ENCODE data around the gene CALD1.

DNA sequence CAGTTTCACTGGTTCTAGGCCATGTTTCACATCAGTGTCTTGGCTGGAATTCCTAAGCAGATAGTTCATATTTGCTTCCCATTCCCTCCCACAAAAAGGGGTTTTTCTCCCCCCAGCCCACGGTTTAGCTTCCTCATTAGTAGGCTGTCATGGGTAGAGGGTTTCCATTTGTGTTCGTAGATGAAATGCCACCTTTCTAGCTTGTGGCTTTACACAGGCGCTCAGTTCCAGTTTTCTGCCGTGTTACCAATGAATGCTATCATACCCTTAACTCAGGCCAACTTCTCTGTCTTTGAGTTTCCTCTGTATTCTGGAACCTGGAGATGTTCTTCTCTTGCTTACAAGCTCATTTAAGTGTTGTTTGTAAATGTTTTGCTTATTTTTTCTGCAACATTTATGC lies 26.8 kb downstream of the CALD1 start:
- TF ChIP-seq ZNF565 (CRISPR knock-in tag; conservative IDR thresholded peaks at IDR 0.05; ENCODE audit: low read depth) (no peak), ZNF8 (CRISPR knock-in tag; IDR thresholded peaks at IDR 0.05) (no peak)
- TF ChIP-seq, protein P1, sequence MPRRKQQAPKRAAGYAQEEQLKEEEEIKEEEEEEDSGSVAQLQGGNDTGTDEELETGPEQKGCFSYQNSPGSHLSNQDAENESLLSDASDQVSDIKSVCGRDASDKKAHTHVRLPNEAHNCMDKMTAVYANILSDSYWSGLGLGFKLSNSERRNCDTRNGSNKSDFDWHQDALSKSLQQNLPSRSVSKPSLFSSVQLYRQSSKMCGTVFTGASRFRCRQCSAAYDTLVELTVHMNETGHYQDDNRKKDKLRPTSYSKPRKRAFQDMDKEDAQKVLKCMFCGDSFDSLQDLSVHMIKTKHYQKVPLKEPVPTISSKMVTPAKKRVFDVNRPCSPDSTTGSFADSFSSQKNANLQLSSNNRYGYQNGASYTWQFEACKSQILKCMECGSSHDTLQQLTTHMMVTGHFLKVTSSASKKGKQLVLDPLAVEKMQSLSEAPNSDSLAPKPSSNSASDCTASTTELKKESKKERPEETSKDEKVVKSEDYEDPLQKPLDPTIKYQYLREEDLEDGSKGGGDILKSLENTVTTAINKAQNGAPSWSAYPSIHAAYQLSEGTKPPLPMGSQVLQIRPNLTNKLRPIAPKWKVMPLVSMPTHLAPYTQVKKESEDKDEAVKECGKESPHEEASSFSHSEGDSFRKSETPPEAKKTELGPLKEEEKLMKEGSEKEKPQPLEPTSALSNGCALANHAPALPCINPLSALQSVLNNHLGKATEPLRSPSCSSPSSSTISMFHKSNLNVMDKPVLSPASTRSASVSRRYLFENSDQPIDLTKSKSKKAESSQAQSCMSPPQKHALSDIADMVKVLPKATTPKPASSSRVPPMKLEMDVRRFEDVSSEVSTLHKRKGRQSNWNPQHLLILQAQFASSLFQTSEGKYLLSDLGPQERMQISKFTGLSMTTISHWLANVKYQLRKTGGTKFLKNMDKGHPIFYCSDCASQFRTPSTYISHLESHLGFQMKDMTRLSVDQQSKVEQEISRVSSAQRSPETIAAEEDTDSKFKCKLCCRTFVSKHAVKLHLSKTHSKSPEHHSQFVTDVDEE (CRISPR knock-in tag; IDR thresholded peaks at IDR 0.05): no peak

All from SK-N-SH treated with all-trans-retinoic acid at 6 μM for 48 hours (cell line).